A549 (cell line): ENCODE results near the gene FGR. TPM values are rescaled to one million over a fixed set of nuclear protein-coding genes. Genes with fewer than 3 reads are reported as not detected.

ENCODE experiments used
- ATAC-seq, 2 experiments: fragments of 200-7000 bp in 1 of 2; fragments of >200 bp in 1 of 2; cut with Nextera tagmentation in 1 of 2; cut with Tn5 transposase in 1 of 2; 3 replicates each; pipeline versions ENCODE4 v1.8.0 to v1.9.1; 2018 to 2020; ENCODE audit warnings: mild to moderate bottlenecking in 1 of 2, moderate library complexity in 1 of 2
- CTCF ChIA-PET: fragments of 300-600 bp; sonication (Branson Sonifier 250); formaldehyde crosslinking; extraction: SDS; loops from one replicate; lab custom pipeline; 2021; ENCODE audit warnings: antibody characterized with exemption, inconsistent platforms; lab: Yijun Ruan, JAX
- POLR2A ChIA-PET: fragments of 350-600 bp; formaldehyde crosslinking; extraction: SDS; loops from one replicate; lab custom pipeline; 2021; ENCODE audit warnings: antibody characterized with exemption, inconsistent platforms; lab: Yijun Ruan, JAX
- DNase-seq, 2 experiments: peaks; one replicate each; pipeline versions ENCODE4 v3.0.0 to v3.0.0-alpha.2; 2011 to 2016; ENCODE audit warnings: low read depth in 1 of 2, low spot score in 1 of 2
- FAIRE-seq: peaks from 2 replicates; lab custom pipeline; 2011; peaks lifted over from hg19 to GRCh38; lab: Jason Lieb, UNC
- H3K27ac ChIP-seq, 2 experiments: fragments of >200 bp; sonication (Bioruptor Twin); formaldehyde crosslinking; 3 replicates each; pipeline ENCODE4 v1.5.1; 2016 to 2017
- H3K4me1 ChIP-seq: fragments of >200 bp; sonication (Bioruptor Twin); formaldehyde crosslinking; 3 replicates; pipeline ENCODE4 v1.6.1; 2016
- H3K4me2 ChIP-seq: fragments of >200 bp; sonication (Bioruptor Twin); formaldehyde crosslinking; 3 replicates; pipeline ENCODE4 v1.6.1; 2016
- H3K4me3 ChIP-seq: fragments of >200 bp; sonication (Bioruptor Twin); formaldehyde crosslinking; 3 replicates; pipeline ENCODE4 v1.5.1; 2016
- H3K9me3 ChIP-seq: fragments of >200 bp; sonication (Bioruptor Twin); formaldehyde crosslinking; 3 replicates; pipeline ENCODE4 v1.6.1; 2016
- BCL3 ChIP-seq: fragments of >200 bp; sonication (Bioruptor Twin); formaldehyde crosslinking; IDR thresholded peaks from 3 replicates; pipeline ENCODE4 v1.6.1; 2016
- BHLHE40 ChIP-seq: IDR thresholded peaks from 2 replicates; pipeline ENCODE4 v1.6.1; 2012; ENCODE audit warnings: low read depth, low read length, inconsistent platforms
- CHD2 ChIP-seq: fragments of 150-350 bp; IDR thresholded peaks from 2 replicates; pipeline ENCODE4 v1.6.1; 2014; ENCODE audit warnings: low read length; ENCODE audit not compliant: partially characterized antibody
- EHMT2 ChIP-seq: fragments of 200-600 bp; sonication (generic); IDR thresholded peaks from 2 replicates; pipeline ENCODE4 v1.6.1; 2016; ENCODE audit warnings: antibody characterized with exemption, low read depth, mild to moderate bottlenecking, moderate library complexity
- GATA3 ChIP-seq: IDR thresholded peaks from 2 replicates; pipeline ENCODE4 v1.6.1; 2012; ENCODE audit warnings: borderline replicate concordance
- HEYL ChIP-seq: fragments of 250-450 bp; sonication (Bioruptor Pico); IDR thresholded peaks from 2 replicates; pipeline ENCODE4 v1.8.0; 2021; ENCODE audit warnings: mild to moderate bottlenecking, moderate library complexity
- HOXB13 ChIP-seq: fragments of 250-450 bp; sonication (Bioruptor Pico); IDR thresholded peaks from 2 replicates; pipeline ENCODE4 v1.5.0; 2020; ENCODE audit warnings: low read depth, mild to moderate bottlenecking, moderate library complexity
- JUN ChIP-seq, 2 experiments: fragments of >200 bp; sonication (Bioruptor Twin); formaldehyde crosslinking; IDR thresholded peaks; 2 replicates in 1 of 2; 3 replicates in 1 of 2; pipeline ENCODE4 v1.6.1; 2016 to 2017
- JUNB ChIP-seq: fragments of >200 bp; sonication (Bioruptor Twin); formaldehyde crosslinking; IDR thresholded peaks from 2 replicates; pipeline ENCODE4 v1.6.1; 2016
- MAZ ChIP-seq: fragments of 150-350 bp; IDR thresholded peaks from 2 replicates; pipeline ENCODE4 v1.6.1; 2014; ENCODE audit warnings: antibody characterized with exemption, low read depth, low read length, borderline replicate concordance
- POLR2A ChIP-seq: IDR thresholded peaks from 2 replicates; pipeline ENCODE4 v1.6.1; 2012; ENCODE audit warnings: mild to moderate bottlenecking, low read length
- POLR2AphosphoS2 ChIP-seq: conservative IDR thresholded peaks from 2 replicates; pipeline ENCODE4 v1.6.1; 2012; ENCODE audit warnings: low read length, improper control_type of control experiment, inconsistent platforms
- RAD21 ChIP-seq, 2 experiments: fragments of >200 bp in 1 of 2; sonication (Bioruptor Twin) in 1 of 2; formaldehyde crosslinking in 1 of 2; IDR thresholded peaks in 1 of 2; conservative IDR thresholded peaks in 1 of 2; 2 replicates in 1 of 2; 3 replicates in 1 of 2; pipeline ENCODE4 v1.6.1; 2012 to 2018; ENCODE audit warnings: inconsistent platforms in 1 of 2
- RARB ChIP-seq: fragments of 250-450 bp; sonication (Bioruptor Pico); IDR thresholded peaks from 2 replicates; pipeline ENCODE4 v1.8.0; 2021; ENCODE audit warnings: mild to moderate bottlenecking, moderate library complexity
- SMC3 ChIP-seq: fragments of >200 bp; sonication (Bioruptor Twin); formaldehyde crosslinking; IDR thresholded peaks from 3 replicates; pipeline ENCODE4 v1.6.1; 2018; ENCODE audit warnings: inconsistent platforms
- SREBF2 ChIP-seq: fragments of 450-650 bp; IDR thresholded peaks from 2 replicates; pipeline ENCODE4 v1.6.1; 2014; ENCODE audit warnings: mild to moderate bottlenecking, moderate library complexity
- TFCP2L1 ChIP-seq: fragments of 250-450 bp; sonication (Bioruptor Pico); IDR thresholded peaks from 2 replicates; pipeline ENCODE4 v1.5.0; 2021; ENCODE audit warnings: mild to moderate bottlenecking
- TP53 ChIP-seq: fragments of 250-450 bp; sonication (Bioruptor Pico); IDR thresholded peaks from 2 replicates; pipeline ENCODE4 v1.5.0; 2021; ENCODE audit warnings: mild to moderate bottlenecking, moderate library complexity
- ZFP36 ChIP-seq: fragments of 450-650 bp; IDR thresholded peaks from 2 replicates; pipeline ENCODE4 v1.6.1; 2014; ENCODE audit warnings: borderline replicate concordance; ENCODE audit not compliant: partially characterized antibody
- WGBS: methylation state at CpG from one replicate; pipeline ENCODE4 v1.1.6; 2017; ENCODE audit errors: missing lambda C conversion rate; 5-methylcytosine and 5-hydroxymethylcytosine counted together
- polyA plus RNA-seq, 4 experiments: library from polyadenylated mRNA; depleted of rRNA in 3 of 4; stranded (reverse); fragments of >200 nt; fragmentation: RNase III in 1 of 4; extraction: RNeasy Plus Mini Kit Qiagen cat#74134 plus additional on column Dnase treatment in 1 of 4; gene quantifications; 2 replicates in 3 of 4; 3 replicates in 1 of 4; pipeline ENCODE4 v1.2.3, GENCODE V29; 2011 to 2017
- TF ChIP-seq, protein P1 (sequence below): fragments of 150-350 bp; IDR thresholded peaks from 2 replicates; pipeline ENCODE4 v1.6.1; 2014; ENCODE audit warnings: low read depth, mild to moderate bottlenecking, low read length

FGR gene
- polyA plus RNA-seq, 2 of the 4 experiments (the other 2 are of a cell fraction): not detected

- peak; percentile 61 to 79 for DNase-seq
- peak overlapping the region; percentile 78 to 95 for H3K27ac ChIP-seq
These were observed 24.7 kb upstream of the FGR start for GRCh38 chr1:27659497-27660299.

DNA sequence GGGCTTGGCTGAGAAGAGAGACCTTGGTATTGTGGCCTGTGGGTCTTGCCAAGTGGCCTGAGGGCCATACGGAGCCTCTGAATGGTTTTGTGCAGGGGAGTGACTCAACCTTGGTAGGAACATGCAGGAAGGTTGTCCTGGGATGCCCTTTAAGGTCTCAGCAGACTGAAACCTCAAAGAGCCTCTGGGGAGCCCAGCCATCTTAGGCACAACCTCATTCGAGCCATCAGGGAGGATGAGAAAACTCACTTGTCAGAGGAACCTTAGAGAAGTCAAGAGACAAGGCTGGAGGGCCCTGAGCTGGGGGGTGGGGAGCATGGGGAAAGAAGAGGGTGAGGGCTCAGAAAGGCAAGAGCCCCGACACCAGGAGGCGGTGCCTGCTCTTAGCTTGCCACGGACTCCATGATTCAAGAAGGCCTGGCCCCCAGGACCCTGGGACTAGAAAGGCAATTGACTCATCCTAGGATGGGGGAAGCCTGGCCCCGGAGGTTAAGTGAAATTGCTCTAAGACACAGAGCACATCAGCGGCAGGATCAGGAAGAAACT is 24.0 kb upstream of the FGR start:
- CTCF ChIA-PET: interaction anchor here (1.3 to 4.0 kb wide), 2 partner anchors 52 to 104 kb away, joined by 3 to 29 read pairs; no protein-coding TSS in a partner anchor
- ATAC-seq: peak; percentile 3 to 15; a peak in 3 of 6 replicates
- FAIRE-seq: no peak
- DNase-seq: no peak
- POLR2A ChIA-PET: no interaction called here
- peak overlapping the region; percentile 60; the same call in 2 of the 3 replicates for H3K4me3 ChIP-seq
- TF ChIP-seq GATA3 (no peak), SREBF2 (no peak), TFCP2L1 (CRISPR knock-in tag) (no peak), TP53 (CRISPR knock-in tag) (no peak), POLR2A (no peak), BHLHE40 (no peak), MAZ (no peak), EHMT2 (no peak), POLR2AphosphoS2 (no peak), ZFP36 (no peak), CHD2 (no peak), JUN (IDR thresholded peaks at IDR 0.05) (no peak), HEYL (CRISPR knock-in tag) (no peak), RAD21 (conservative IDR thresholded peaks at IDR 0.05 in 1 of 2, IDR thresholded peaks at IDR 0.05 in 1 of 2) (no peak), JUNB (no peak), SMC3 (no peak), RARB (CRISPR knock-in tag) (no peak)
- TF ChIP-seq, protein P1, sequence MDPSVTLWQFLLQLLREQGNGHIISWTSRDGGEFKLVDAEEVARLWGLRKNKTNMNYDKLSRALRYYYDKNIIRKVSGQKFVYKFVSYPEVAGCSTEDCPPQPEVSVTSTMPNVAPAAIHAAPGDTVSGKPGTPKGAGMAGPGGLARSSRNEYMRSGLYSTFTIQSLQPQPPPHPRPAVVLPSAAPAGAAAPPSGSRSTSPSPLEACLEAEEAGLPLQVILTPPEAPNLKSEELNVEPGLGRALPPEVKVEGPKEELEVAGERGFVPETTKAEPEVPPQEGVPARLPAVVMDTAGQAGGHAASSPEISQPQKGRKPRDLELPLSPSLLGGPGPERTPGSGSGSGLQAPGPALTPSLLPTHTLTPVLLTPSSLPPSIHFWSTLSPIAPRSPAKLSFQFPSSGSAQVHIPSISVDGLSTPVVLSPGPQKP: no peak
- H3K27ac ChIP-seq: peak overlapping the region in 1 of 2 experiments; percentile 95; a peak in 3 of 6 replicates
- H3K4me2 ChIP-seq: peak overlapping the region; percentile 71
- H3K9me3 ChIP-seq: no peaks in the 10 kb centered on the region
- 67% methylated on average over 7 of the region's 7 CpGs for WGBS
- H3K4me1 ChIP-seq: peaks cover 9% of the 10 kb centered on the region; the same call in 1 of the 3 replicates

More at GRCh38 chr1:27659497-27660299, 24.7 kb upstream of the FGR start:
- no peak for FAIRE-seq
- ChIA-PET POLR2A (no interaction called here), CTCF (interaction anchor here (1.1 to 8.6 kb wide), 5 partner anchors 38 to 357 kb away, joined by 3 to 151 read pairs (median 3); no protein-coding TSS in a partner anchor)
- Histone ChIP-seq H3K4me2 (peak overlapping the region; percentile 71), H3K4me3 (peak overlapping the region; percentile 60), H3K4me1 (peaks cover 9% of the 10 kb centered on the region; the same call in 1 of the 3 replicates), H3K9me3 (no peaks in the 10 kb centered on the region)
- TF ChIP-seq HOXB13 (CRISPR knock-in tag): no peak
- TF ChIP-seq JUN (IDR thresholded peaks at IDR 0.05): peak in 1 of 2 experiments; percentile 64; a peak in 2 of 5 replicates
- TF ChIP-seq POLR2A: peak; percentile 47
- TF ChIP-seq TP53 (CRISPR knock-in tag): no peak
- TF ChIP-seq BCL3: 0 out of 3 replicates have a peak, but pooled peaks have one; percentile 44
- WGBS: 7% methylated on average over 19 of the region's 78 CpGs
- peak; percentile 84 to 85 for ATAC-seq
